GM18502 (cell line): ENCODE measurements around the gene MDP1.
"Not testable (repeated sequence)": the region's sequence is repeated elsewhere in the genome, so short reads cannot be mapped to it uniquely, and the experiment has no call there.

Experiments used
- ATAC-seq: cut with Tn5 transposase; IDR thresholded peaks from one replicate; pipeline ENCODE4 v1.9.1; 2021; ENCODE audit warnings: mild to moderate bottlenecking; ENCODE audit not compliant: unreplicated experiment, poor library complexity

Gene MDP1

DNA sequence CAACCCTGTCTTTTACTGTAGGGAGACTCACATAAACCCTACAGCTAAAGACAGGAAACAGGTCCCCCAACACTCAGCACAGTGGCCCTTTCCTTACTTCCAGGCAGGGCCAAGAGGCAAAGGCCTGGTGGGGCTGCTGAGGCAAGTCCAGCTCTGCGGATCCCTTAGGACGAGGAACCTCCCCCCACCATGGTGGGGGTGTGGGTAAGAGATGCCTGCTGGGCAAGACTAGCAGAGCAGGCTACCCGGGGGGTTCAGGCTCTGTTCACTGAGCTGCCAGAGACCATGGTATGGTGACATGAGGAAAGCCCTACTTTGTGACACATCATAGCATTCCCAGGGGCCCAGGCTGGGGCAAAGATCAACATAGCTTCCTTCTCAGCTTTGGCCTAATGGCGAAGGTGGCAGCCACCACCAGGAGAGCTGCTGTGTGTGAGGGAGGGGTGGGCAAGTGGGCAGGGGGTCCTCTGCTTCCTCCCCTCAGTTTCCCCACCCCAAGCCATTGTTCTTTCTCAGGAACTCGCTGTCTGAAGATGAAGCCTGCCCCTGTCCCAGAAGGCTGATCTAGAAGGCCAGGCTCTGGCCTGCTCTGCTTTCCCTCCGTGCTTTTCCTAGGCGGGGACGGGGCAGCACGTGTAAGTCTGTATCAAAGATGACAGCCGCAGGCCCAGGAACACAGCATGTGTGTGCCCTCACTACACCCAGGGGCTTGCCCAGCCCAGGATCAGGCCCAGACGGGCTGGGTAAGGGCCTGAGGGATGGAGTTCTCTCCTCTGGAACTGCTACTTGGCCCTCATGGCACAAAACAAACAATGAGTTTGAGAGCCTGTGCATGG is 36.6 kb upstream of the MDP1 start:
- ATAC-seq: no peak

DNA sequence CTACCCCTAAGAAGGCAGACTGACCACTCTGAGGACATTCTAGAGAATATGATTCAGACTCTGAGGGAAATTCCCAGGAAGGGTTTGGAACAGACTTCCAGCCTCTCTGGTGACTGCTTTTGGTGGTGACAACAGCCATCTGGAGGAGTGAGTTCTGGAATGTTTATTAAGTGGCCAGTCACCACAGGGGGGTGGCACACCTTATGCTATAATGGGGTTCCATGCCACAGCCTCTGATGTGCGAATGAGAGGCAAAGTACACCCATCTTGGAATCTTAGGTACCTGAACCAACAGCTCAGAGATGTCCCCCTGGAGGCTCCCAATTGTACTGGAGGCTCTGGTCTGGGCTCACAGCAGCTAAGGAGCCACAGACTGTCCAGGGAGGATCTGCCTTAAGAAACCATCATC is 36.0 kb upstream of the MDP1 start:
- no peak for ATAC-seq

DNA sequence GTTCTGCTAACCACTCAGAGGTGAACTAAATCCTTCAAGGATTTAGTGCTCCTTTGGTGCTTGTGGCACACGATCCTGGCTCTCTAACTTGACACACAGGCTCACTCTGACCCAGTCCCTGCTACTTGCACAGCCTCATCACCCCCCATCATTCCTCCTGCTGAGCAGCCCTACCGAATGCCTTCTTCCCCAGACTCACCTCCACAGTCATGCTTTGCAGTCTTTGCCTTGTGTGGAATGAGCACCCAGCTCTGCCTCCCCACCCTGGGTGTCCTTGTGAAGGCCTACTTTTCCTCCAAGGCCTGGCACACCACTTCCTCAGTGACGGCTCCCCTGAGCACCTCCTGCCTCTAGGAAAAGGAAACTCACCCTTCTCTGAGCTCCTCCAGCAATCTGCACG is 34.5 kb upstream of the MDP1 start:
- ATAC-seq: no peak

DNA sequence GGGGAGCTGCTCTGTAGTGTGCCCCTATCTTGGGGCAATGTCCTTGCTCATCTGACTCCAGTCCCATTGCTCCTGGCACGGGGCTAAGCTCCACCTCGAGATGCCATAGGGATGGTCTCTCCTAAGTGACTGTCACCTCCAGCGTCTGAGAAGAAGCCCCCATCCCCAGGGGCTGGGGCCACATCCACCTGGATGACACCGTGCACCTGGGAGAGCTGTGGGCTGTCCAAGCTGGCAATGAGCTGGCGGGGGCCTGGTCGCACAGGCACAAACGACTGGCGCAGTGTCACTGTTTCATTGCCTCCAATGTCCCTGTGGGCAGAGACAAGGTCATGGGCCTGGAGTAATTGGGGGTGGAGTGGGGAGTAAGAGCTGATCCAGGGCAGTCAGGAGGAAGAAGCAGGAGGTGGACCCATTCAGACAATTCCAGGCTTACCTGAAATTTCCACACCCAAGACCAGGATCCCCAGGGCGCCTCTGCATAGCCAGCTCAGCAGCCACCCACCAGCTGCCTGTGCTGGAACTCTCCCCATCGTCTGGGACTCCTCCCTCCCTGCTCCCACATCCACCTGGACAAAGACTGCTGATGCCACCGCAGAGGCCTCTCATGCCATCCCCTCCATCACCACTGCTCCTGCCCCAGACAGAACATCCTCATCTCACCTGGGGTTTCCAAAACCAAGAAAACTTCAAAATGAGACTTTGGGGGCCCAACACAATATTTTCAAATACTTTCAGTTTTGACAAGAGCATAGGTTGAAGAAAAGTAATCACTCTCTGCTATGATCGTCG is 33.6 kb upstream of the MDP1 start:
- ATAC-seq: no peak

DNA sequence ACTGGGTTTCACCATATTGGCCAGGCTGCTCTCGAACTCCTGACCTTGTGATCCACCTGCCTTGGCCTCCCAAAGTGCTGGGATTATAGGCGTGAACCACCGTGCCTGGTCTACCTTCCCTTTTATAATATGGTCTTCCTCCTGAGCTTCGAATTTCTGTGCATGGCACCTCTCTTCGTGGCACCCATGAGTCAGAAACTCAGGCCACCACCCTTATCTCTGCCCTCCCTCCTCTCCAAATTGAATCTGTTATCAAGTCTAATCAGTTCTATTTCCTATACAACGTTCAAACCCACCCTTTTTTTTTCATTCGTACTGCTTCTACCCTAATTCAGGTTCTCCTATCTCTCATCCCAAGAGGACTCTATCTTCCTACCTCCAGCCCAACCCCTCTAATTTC is 31.6 kb upstream of the MDP1 start:
- ATAC-seq: no peak

DNA sequence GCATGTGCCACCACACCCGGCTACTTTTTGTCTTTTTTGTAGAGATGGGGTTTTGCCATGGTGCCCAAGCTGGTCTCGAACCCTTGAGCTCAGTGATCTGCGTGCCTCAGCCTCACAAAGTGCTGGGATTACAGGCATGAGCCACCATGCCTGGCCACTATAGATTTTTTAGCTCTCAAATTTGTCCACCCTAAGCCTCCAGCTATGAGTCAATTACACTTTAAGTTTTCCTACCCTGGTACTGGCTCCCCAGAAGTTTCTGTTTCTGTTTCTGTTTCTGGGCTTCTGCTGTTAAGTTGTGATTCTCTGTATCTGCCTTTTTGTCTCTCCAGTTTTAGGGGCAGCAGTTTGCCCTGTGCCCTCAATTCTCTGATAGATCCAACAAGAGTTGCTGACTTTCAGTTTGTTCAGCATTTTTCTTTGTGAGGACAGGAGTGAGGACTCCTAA is 30.9 kb upstream of the MDP1 start:
- no peak for ATAC-seq

DNA sequence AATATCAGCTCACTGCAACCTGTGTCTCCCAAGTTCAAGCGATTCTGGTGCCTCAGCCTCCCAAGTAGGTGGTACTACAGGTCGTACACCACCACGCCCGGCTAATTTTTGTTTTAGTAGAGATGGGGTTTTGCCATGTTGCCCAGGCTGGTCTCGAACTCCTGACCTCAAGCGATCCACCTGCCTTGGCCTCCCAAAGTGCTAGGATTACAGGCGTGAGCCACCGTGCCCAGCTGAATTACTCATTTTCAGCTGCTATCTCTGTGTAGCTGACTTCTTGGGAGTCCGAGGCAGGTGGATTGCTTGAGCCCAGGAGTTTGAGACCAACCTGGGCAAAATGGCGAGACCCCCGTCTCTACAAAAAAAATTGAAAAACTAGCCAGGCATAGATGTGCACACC is 29.5 kb upstream of the MDP1 start:
- ATAC-seq: not testable (repeated sequence)

DNA sequence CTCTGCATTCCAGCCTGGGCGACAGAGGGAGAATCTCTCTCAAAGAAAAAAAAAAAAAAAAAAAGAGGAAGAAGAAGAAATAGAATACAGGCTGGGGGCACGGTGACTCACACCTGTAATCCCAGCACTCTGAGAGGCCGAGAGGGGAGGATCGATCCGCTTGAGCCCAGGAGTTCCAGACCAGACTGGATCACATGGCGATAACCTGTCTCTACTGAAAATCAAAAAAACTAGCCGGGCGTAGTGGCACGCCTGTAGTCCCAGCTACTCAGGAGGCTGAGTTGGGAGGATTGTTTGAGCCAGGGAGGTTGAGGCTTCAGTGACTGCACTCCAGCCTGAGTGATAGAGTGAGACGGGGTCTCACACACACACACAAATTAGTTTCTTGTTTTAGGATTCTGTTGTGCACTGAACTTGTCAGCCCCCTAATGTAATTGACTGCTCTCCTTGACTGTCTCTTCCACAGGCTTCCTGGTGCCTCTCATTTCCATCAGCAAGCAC is 27.5 kb upstream of the MDP1 start:
- no peak for ATAC-seq

DNA sequence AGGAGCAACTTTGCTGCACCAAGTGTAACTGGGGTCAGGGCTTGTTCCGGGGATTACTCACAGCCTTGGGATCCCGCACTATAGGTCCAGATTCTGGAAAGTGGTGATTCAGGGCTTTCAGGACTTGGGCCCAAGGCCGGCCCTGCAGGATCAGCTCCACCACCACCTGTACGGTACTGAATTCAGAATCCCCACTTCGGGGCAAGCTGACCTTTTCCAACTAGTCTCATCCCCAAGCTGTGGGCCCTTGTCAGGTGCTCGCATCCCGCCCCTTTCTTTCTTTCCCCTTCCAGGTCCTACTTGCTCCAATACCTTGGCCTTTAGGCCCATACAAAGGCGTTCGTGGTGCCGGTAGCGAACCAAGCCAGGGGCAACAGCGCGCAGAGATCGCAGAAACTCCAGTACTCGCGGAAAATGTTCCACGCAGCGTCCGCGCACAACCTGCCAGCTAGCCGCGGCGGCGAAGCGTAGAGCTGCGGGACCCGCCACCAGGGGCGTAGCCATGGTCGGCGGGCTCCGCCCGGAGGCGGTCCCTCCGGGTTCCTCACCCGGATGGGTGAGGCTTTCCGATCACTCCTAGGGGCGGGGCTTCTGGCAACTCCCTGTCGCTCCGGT is 26.1 kb upstream of the MDP1 start:
- ATAC-seq: peak; percentile 79

DNA sequence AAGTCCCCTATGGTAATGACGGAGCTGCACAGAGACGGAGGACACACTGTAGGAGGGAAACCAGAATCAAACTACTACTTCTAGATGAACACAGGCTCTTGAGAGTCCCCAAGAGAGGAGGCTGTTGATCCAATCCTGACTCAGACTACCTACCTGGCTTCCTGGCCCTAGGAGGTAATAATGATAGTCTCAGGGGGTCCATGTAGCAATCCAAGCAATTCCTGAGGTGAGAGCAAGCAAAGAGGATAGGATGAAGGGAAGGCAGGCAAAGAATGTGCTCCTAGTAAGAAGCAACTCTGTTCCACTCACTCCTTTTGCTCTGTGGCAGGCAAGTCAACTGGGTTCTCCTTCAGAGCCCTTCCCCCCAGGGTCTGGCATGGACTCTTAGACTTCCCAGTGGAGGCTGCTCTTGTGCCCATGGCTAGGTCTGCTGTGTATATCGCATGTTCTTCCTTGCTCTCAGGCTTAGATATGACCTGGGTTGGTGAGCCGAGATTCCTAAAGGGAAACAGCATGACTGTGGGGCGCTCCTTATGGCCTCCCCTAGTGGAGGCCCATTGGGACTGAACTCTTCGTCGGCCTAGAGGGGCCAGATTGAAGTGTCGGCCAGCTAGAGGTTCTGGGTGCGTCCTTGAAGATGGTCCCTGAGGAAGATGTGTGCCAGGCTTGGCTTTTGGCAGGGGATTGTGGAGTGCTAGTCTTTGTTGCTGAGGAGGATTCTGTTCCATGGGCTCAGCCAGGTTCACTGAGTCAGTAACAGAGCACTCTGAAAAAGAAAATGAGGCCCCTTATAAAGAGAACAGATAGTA is 24.4 kb upstream of the MDP1 start:
- ATAC-seq: no peak

DNA sequence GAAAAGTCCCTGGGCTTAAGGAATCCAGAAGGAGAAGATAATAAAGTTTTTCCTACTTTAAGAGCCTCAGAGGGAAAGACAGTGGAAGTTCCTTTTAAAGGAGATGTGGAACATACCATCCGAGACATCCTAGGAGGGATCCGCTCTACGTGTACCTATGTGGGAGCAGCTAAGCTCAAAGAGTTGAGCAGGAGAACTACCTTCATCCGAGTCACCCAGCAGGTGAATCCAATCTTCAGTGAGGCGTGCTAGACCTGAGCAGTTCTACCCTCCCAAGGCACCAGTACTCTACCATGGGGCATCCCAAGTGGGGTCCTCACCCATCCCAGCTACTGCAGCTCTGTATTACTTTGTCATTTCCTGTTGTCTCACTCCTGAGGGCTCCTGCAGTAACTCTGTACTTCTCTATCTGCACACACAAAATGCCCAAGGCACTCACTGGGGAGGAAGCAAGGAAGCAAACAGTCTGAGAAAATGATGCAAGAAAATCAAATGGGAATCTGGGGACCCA is 22.7 kb upstream of the MDP1 start:
- no peak for ATAC-seq

DNA sequence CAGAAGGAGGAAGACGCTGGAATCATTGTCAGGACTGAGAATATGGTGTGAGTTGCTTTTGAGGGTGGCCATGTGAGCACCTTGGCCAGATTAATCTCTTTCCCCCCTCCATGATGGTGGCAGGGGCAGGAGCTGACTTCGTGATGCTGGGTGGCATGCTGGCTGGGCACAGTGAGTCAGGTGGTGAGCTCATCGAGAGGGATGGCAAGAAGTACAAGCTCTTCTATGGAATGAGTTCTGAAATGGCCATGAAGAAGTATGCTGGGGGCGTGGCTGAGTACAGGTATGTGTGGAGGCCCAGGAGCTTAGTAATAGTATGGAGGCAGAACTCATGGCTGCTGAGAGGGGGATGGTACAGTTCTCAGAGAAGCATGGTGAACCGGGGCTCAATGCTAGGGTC is 22.3 kb upstream of the MDP1 start:
- ATAC-seq: no peak

DNA sequence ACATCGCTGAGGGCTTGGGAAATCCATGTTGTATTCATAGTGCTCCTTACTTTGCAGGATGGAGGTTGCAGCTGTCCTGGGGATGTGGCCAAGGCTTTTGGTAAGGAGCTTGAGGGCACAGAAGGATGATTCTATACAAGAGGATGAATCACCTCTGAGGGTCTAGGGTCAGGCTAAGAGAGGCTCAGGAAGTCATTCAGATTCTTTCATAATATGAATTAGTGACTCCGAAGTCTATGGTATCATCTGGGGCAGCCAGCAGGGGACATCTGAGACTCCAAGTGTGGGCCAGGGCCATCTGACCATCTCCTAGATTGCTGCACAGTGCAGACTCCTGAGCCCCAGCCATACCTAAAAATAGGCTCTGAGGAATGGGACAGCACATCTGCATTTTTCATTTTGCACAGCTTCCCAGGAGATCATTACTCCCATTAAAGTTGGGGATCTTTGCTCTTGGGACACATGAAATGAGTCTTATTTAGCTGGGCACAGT is 21.6 kb upstream of the MDP1 start:
- no peak for ATAC-seq

DNA sequence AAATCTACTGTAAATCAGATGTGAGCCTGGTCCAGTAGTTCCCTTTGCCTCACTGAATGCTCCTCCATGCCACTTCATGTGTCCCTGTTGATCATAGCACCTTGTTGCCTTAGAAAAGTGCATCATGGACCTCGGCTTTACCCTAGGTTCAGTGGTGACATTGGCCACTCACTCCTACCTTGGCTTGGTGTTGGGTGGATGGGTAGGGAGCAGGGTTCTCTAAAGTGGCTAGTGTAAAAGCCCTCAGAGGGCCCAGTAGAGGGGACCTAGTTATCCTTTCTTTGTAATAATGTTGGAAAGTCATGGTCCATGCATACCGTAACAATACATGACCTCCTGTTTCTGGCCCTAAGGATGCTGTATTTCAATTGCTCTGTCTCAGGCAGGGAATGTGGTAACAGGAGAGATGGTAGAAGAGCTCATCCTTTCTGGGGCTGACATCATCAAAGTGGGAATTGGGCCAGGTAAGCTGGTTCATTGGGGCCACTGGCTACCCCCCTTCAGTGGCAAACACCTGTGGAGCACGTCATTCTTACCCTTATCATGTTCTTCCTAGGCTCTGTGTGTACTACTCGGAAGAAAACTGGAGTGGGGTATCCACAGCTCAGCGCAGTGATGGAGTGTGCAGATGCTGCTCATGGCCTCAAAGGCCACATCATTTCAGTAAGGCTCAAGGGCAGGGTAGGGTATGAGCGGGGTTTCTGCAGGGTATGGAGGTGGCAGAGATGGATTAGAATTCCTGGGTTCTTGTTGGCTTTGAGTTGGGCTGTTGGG is 21.0 kb upstream of the MDP1 start:
- no peak for ATAC-seq

DNA sequence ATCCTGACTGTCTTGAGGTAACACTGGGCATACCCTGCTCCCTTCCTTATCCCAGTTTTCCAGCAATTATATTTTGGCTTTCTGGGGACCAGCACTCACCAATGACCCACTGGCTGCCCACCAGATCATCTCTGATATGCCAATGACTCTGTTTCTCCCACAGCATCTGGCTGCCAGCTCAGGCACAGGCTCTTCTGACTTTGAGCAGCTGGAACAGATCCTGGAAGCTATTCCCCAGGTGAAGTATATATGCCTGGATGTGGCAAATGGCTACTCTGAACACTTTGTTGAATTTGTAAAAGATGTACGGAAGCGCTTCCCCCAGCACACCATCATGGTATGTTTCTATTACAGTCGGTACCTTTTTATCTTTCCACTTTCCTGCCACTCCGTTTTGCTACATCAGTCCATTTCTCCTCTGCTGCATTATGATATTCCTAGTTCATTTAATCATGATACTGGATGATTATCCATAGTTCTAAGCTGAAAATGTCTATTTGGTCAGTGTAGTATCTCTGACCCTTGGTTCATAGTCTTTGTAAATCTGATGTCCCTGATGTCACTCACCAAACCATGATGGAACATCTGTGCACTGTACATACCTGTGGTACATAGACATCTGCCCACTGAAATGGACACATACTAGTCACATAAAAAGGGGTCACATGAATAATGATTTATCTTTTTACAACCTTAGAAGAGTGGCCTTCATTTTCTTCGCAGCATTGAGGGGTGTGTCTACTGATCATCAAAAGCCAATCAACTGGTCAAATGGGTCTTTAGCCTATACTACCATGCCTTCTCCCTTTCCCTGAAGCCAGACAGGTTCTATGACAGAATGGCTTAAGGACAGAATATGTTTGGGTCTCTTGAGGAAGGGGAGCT is 20.2 kb upstream of the MDP1 start:
- ATAC-seq: no peak

DNA sequence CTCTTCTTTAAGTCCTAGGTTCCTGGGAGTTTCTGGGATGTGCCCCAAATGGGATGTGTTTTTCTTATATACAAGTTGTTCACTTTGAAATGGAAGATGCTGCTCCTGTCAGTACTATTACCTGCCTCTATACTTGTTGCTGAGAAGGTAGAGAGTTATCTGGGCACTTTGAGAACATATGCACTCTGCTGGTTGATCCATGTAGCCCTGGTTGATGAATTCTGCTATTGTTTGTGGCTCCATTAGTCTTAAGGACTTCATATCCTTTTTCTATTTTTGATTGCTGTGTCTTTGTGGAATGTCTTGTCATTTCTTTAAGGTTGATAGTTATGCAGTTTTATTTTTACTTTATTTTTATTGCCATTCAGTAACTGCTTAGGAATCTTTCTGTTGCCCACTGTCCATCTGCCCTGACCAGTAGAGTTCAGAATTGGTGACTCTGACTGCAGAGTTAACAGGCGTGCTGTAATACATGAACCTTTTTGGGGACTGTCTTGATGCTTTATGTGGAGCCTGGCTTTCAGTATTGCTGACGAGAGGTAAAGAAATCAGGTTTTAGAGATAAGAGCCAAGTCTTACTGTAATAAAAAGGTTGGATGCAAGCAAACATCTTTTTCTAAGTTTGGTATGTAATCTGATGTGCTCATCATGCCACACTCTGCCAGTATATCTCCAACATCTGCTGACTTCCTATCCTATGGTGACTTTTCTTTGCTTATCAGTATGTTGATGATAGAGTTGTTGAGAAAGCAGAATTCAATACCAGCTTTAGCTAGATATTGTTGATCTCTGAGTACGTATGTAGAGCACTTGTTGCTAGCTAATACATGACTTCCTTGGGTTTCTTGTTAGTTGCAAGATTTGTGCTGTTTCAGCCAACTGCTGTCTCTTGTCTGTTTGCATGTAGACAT is 18.5 kb upstream of the MDP1 start:
- no peak for ATAC-seq

DNA sequence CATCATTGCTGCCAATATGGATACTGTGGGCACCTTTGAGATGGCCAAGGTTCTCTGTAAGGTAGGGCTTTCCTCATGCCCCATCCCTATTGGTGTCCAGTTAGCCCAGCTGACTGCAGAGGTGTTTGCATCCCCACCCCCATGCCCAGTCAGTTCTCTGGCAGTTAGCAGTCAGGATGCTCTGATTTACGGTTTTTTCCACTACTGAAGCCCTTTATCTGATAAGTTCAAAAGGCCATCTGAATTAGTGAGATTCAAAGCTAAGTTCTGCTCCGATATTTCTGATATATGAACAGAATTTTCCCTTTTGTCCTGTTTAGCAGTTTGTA is 17.6 kb upstream of the MDP1 start:
- no peak for ATAC-seq
